OCI-LY7 (cell line): ENCODE data around the gene AGO1.

ENCODE experiments used
- EZH2phosphoT487 ChIP-seq: fragments of 200-600 bp; sonication (generic); IDR thresholded peaks from 2 replicates; pipeline ENCODE4 v1.6.1; 2018; ENCODE audit warnings: low read depth, borderline replicate concordance, mild to moderate bottlenecking, mixed run types, antibody characterized with exemption, low read length, moderate library complexity, mixed read lengths
- TF ChIP-seq, protein P1 (sequence below): fragments of 200-600 bp; sonication (generic); conservative IDR thresholded peaks from 2 replicates; pipeline ENCODE4 v1.5.1; 2014; ENCODE audit warnings: mild to moderate bottlenecking, antibody characterized with exemption, low read length, moderate library complexity, mixed read lengths

GRCh38 chr1:35962952-35963351 is 79.9 kb downstream of the AGO1 start:
- TF ChIP-seq, protein P1, sequence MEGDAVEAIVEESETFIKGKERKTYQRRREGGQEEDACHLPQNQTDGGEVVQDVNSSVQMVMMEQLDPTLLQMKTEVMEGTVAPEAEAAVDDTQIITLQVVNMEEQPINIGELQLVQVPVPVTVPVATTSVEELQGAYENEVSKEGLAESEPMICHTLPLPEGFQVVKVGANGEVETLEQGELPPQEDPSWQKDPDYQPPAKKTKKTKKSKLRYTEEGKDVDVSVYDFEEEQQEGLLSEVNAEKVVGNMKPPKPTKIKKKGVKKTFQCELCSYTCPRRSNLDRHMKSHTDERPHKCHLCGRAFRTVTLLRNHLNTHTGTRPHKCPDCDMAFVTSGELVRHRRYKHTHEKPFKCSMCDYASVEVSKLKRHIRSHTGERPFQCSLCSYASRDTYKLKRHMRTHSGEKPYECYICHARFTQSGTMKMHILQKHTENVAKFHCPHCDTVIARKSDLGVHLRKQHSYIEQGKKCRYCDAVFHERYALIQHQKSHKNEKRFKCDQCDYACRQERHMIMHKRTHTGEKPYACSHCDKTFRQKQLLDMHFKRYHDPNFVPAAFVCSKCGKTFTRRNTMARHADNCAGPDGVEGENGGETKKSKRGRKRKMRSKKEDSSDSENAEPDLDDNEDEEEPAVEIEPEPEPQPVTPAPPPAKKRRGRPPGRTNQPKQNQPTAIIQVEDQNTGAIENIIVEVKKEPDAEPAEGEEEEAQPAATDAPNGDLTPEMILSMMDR, result no peak
- TF ChIP-seq EZH2phosphoT487, result no peak
